HG03469 (cell line): ENCODE results near the gene SDHAF4.
"Not testable (repeated sequence)": the region's sequence is repeated elsewhere in the genome, so short reads cannot be mapped to it uniquely, and the experiment has no call there.

ENCODE experiments used
- ATAC-seq: cut with Tn5 transposase; IDR thresholded peaks from one replicate; pipeline ENCODE4 v1.9.1; 2021; ENCODE audit warnings: mild to moderate bottlenecking, moderate library complexity, moderate number of reproducible peaks; ENCODE audit not compliant: unreplicated experiment

The SDHAF4 gene

GRCh38 chr6:70566751-70567382 lies at the start of gene SDHAF4:
Gene SDHAF4 (plus strand): TSS chr6:70566930. CDS start chr6:70566941, 11 bp downstream.
- ATAC-seq: peak; percentile 97

- ATAC-seq: no peak
Observed at GRCh38 chr6:70518723-70519122, 48.0 kb upstream of the SDHAF4 start.

DNA sequence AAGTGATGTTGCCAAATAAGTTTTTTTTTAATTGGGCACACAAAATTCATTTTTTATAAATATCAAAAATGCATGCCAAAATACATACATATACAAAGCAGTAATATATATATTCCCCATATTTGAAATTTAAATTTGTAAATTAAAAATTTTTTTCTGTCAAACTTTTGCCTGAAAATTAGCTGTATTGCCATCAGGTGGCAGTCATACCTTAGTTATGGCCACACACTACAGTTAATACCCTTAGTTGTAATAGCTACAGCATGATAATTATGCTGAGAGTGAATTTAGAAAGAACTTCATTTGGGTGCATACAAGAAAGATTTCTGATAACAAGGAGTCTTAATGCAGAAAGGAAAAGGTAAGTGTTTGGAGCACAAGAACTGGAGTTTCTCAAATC lies 46.2 kb upstream of the SDHAF4 start:
- ATAC-seq: no peak

DNA sequence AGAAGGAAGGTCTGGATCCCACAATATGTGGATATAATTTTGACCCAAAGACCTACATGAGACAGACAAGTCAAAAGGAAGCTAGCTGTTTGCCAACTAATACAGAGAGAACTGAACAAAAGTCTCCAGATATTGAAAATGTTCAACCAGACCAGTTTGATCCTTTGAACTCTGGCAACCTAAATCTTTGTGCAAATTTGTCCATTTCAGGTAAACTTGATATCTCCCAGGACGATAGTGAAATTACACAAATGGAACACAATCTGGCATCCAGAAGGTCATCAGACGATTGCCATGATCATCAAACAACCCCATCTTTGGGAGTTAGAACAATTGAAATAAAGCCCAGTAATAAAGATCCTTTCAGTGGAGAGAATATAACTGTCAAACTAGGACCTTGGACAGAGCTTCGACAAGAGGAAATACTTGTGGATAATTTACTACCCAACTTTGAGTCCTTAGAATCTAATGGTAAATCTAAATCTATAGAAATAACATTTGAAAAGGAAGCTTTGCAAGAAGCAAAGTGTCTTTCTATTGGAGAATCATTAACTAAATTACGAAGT lies 41.9 kb upstream of the SDHAF4 start:
- no peak for ATAC-seq

- ATAC-seq: no peak
Observed at GRCh38 chr6:70527071-70527737, 39.5 kb upstream of the SDHAF4 start.

GRCh38 chr6:70530023-70530422 lies 36.7 kb upstream of the SDHAF4 start:
- ATAC-seq: no peak

DNA sequence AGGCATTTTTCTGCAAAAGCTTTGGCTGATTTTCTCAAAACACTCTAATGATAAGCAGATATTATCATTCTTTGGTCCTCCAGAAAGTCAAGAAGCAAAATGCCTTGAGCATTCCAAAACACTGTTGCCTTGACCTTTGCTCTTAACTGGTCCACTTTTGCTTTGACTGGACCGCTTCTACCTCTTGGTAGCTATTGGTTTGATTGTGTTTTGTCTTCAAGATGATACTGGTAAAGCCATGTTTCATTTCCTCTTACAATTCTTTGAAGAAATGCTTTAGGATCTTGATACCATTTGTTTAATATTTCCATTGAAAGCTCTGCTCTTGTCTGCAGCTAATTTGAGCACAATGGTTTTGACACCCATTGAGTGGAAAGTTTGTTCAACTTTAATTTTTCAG lies 35.6 kb upstream of the SDHAF4 start:
- no peak for ATAC-seq

DNA sequence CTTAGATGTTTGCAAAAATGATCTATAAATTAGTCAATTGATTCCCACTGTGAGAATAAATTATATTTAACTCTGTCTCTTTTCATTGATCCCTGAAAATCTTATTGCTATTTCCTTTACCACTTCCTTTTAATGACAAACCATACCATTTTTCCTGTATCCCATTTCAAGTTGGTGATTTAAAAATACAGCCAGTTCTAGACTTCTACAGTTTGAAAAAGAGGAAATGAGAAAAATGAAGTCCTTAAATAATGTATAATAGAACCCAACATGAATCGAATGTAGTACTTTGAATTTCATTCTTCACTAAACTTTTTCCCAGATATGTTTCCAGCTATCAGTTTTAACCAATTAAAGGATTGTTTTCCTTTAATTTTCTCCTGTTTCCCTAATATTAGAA lies 29.5 kb upstream of the SDHAF4 start:
- peak; percentile 38 for ATAC-seq

- peak; percentile 69 for ATAC-seq
Observed at GRCh38 chr6:70538376-70538775, 28.4 kb upstream of the SDHAF4 start.

GRCh38 chr6:70547313-70547712 lies 19.4 kb upstream of the SDHAF4 start:
- ATAC-seq: no peak

DNA sequence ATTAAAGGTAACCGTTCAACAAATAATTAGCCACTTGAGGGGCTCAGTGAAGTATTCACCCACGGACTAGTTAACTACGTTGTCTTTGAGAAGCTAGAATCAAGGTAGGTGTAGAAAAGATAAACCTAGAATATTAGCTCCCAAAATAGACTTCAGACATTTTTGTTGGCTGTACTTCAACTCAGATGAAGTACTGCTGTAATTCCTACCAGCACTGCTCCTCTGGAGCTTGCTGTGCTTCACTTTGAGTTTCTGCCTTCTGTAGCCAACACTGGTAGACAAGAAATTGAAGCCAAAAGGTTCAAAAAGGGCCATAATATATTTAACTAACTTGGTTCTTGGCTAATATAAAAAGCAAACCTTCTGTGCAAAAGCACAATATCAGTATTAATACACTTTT lies 18.8 kb upstream of the SDHAF4 start:
- no peak for ATAC-seq

DNA sequence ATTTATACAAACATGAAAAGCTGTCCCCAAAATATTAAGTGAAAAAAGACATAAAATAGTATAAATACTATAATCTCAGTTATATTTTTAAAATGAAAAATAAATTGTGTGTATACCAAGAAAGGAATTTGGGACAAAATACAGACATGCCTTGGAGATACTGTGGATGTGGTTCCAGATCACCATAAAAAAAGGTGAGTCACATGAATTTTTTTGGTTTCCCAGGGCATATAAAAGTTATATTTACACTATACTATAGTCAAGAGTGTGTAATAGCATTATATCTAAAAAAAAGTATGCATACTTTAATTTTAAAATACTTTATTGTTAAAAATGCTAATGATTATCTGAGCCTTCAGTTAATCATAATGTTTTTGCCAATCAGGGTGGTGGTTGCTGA lies 17.4 kb upstream of the SDHAF4 start:
- ATAC-seq: no peak

GRCh38 chr6:70551566-70551965 lies 15.2 kb upstream of the SDHAF4 start:
- ATAC-seq: no peak

DNA sequence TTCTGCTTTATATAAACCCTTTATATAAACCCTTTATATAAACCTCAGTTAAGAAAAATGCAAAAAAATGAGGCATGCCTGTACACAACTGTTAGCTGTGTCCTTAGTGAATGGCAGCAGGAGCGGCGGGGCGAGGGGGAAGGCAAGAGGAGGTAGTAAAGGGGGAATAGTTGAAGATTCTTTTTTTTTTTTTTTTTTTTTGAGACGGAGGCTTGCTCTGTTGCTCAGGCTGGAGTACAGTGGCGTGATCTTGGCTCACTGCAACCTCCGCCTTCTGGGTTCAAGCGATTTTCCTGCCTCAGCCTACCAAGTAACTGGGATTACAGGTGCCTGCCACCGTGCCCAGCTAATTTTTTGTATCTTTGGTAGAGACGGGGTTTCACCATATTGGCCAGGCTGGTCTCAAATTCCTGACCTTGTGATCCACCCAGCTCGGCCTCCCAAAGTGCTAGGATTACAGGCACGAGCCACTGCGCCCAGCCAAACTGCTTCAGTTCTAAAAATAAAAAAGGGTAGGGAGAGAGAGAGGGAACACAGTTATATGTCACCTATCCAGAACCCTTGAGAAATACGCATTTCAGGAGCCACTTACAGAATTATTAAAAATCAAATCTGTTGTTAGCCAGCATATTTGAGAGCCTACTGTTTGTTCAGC lies 14.3 kb upstream of the SDHAF4 start:
- not testable (repeated sequence) for ATAC-seq

- no peak for ATAC-seq
Observed at GRCh38 chr6:70552974-70553373, 13.8 kb upstream of the SDHAF4 start.

GRCh38 chr6:70557998-70558397 lies 8.7 kb upstream of the SDHAF4 start:
- ATAC-seq: no peak

GRCh38 chr6:70562401-70562800 lies 4.3 kb upstream of the SDHAF4 start:
- not testable (repeated sequence) for ATAC-seq

DNA sequence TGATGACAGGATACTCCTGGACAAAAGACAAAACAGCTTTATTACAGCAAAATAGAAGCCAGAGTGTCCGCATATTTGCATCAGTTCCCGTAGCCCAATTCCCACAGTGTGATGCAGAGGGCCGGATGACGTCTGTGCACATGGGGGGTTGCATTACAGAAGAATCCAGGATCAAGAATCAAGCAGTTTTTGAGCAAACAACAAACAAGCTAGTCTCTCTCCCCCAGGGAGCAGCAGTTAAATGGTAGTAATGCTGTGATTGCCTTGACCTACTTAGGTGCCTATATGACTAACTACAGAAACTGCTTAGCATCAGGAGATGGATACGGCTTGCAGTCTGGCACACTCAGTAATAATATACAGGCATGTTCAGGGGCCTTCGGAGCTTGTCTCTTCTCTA lies 3.2 kb upstream of the SDHAF4 start:
- no peak for ATAC-seq

- no peak for ATAC-seq
Observed at GRCh38 chr6:70574643-70575042, 7.9 kb downstream of the SDHAF4 start.

DNA sequence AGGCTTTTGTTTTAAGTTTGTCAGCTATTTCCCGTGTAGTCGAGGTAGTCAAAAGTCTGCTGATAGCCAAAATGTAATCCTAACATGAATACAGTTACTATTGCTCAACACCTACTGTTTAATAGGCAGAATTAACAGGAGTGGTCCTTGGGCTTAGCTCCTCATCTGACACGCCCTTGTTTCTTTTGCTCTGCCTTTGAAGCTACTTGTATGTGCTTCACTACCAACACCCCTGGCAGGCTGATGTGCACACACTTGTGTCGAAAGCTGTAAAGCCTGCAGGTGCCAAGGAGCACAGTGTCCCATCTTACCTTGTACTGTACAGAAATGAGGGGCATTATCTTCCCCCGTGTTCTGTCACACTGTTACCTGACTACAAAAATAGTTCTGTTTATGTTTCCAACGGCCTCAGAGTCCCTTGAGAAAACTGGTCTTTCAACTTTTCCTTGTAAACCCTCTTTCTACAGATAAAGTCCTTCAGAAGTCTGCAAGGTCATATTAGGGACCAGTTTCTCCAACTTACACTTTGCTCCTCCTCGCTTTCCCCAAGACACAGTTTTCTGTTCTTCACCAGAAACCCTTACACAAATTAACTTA lies 9.3 kb downstream of the SDHAF4 start:
- no peak for ATAC-seq

GRCh38 chr6:70586114-70586513 lies 19.4 kb downstream of the SDHAF4 start:
- ATAC-seq: peak; percentile 81
